ENCODE results near the gene HOMER2.

- TF ChIP-seq REST (IDR thresholded peaks at IDR 0.05; ENCODE audit: unreplicated experiment) (no peak), EZH2phosphoT487 (IDR thresholded peaks at IDR 0.05; ENCODE audit: unreplicated experiment) (no peak), POLR2AphosphoS5 (IDR thresholded peaks at IDR 0.05; ENCODE audit: low read depth) (no peak), EZH2 (IDR thresholded peaks at IDR 0.05; ENCODE audit: low read depth, unreplicated experiment) (no peak), ZNF462 (CRISPR knock-in tag; IDR thresholded peaks at IDR 0.05) (no peak), CREB1 (CRISPR knock-in tag; IDR thresholded peaks at IDR 0.05; ENCODE audit: low read depth) (no peak), JUNB (IDR thresholded peaks at IDR 0.05; ENCODE audit: unreplicated experiment) (no peak), STAT1 (IDR thresholded peaks at IDR 0.05; ENCODE audit: unreplicated experiment) (no peak)
- TF ChIP-seq, protein P1, sequence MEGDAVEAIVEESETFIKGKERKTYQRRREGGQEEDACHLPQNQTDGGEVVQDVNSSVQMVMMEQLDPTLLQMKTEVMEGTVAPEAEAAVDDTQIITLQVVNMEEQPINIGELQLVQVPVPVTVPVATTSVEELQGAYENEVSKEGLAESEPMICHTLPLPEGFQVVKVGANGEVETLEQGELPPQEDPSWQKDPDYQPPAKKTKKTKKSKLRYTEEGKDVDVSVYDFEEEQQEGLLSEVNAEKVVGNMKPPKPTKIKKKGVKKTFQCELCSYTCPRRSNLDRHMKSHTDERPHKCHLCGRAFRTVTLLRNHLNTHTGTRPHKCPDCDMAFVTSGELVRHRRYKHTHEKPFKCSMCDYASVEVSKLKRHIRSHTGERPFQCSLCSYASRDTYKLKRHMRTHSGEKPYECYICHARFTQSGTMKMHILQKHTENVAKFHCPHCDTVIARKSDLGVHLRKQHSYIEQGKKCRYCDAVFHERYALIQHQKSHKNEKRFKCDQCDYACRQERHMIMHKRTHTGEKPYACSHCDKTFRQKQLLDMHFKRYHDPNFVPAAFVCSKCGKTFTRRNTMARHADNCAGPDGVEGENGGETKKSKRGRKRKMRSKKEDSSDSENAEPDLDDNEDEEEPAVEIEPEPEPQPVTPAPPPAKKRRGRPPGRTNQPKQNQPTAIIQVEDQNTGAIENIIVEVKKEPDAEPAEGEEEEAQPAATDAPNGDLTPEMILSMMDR (conservative IDR thresholded peaks at IDR 0.05; ENCODE audit: low read depth in 2 of 2) = no peak
- TF ChIP-seq, protein P2, sequence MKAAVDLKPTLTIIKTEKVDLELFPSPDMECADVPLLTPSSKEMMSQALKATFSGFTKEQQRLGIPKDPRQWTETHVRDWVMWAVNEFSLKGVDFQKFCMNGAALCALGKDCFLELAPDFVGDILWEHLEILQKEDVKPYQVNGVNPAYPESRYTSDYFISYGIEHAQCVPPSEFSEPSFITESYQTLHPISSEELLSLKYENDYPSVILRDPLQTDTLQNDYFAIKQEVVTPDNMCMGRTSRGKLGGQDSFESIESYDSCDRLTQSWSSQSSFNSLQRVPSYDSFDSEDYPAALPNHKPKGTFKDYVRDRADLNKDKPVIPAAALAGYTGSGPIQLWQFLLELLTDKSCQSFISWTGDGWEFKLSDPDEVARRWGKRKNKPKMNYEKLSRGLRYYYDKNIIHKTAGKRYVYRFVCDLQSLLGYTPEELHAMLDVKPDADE (IDR thresholded peaks at IDR 0.05) = no peak
Observed at GRCh38 chr15:82845686-82846085, 106.8 kb downstream of the HOMER2 start.

Data from GM23338 (cell line).